ENCODE measurements around the gene ARVCF.

Gene ARVCF

DNA sequence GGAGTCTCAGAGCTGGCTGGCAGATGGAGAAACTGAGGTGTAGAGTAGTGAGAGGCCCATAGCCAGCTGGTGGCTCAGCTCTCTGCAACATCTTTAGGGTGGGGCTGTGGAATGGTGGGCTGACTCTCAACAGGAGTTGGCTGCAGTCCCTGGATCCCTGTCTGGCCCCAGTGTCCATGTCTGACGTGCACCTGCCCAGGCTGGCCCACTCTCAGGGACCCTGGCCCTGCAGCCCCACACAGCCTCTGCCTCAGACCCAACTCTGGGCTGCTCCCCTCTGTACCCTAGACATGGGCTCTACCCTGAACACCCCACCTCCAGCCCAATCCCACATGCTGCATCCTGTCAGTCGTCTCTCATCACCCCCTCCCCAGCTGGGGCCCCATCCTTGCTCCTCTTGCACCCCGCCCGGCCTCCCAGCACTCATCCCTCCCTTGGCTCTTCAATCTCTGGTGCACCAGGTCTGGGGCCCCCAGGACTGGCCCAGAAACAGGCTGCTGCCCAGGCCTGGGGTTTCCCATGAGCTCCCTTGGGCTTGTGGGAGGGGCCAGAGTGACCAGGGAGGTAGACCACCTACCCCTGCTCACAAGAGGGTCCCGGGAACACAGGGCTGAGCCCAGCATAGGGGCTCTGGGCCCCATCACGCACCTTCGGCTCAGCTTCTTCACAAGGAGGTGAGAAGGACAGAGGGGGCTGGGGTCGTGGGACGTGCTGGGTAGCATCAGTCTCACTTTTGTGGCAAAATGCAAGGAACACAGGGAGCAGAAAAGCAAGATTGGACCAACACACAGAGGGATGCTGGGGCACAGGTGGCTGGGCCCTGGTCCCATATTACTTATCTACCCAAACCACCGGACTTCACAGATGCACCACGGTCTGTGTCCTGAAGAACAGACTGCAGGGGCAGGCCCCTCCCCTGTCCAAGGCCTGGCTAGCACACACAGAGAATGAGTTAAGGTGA lies 31.5 kb downstream of the ARVCF start:
- no peak for DNase-seq

DNA sequence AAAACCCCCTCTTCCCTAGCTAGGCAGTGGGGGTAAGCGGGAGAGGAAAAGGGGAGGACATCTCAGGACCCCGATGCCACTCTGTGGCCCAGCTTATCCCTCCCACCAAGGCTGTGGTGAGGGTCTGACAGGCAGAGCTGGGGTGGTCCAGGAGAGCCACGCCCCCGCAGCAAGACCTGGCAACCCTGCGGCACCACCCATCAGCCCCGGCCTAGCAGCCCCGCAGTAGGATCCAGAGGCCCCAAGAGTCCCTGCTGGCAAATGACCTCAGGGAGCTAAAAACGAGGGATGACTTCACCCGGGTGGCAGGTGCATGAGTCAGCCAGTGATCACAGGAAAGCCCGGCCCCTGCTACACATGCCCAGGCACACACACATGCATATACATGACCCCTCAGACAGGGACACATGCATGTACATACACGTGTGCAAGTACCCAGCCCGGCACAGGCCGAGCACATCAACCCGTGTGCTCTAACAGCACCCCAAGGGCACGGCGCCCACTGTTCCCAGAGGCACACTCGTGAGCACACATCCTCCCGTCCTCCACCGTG lies 32.3 kb downstream of the ARVCF start:
- DNase-seq, result no peak

DNA sequence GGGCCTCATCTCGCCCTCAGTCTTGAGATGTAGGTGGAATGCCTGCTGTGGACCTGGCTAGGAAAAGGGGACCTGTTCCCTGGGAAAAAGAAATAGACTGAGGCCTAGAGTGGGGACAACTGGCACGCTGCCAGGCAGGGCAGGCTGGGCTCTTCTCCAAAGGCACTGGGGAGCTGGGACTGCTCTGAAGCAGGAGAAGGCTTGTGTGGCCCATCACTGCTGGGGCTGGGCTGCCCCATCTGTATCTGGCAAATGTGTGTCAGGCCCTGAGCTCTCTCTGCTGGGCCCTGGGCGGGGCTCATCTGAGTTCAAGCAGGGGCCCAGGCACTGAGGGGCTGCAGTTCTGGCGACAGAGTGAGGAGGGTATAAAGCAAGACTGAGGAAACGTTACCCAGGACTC lies 32.9 kb downstream of the ARVCF start:
- no peak for DNase-seq

DNA sequence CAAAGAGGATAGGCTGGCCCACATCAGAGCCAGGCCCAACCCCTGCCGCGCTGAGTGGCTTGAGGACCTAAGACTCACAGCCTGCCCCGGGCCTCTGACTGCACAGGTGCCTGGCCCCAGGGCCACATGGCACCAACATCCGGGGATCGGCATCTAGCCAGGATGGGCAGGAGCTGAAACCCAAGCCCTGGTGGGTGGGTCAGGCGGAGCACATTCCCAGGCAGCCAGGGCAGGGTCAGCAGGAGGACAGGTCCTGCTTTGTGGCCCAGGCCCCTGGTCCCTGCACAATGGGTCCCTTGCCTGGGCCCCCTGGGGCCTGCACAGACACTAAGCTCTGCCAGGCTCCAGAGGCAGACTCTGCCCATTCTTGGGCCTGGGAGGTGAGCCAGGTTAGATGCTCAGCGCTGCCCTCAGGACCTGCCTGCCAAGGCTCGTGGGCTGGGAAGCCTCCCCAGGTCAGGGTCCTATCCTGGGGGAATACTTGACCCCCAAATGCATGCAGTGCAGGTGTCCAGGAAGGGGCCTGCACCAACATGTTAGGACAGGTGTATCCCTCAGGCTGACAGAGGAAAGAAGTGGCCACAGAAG lies 33.5 kb downstream of the ARVCF start:
- no peak for DNase-seq

DNA sequence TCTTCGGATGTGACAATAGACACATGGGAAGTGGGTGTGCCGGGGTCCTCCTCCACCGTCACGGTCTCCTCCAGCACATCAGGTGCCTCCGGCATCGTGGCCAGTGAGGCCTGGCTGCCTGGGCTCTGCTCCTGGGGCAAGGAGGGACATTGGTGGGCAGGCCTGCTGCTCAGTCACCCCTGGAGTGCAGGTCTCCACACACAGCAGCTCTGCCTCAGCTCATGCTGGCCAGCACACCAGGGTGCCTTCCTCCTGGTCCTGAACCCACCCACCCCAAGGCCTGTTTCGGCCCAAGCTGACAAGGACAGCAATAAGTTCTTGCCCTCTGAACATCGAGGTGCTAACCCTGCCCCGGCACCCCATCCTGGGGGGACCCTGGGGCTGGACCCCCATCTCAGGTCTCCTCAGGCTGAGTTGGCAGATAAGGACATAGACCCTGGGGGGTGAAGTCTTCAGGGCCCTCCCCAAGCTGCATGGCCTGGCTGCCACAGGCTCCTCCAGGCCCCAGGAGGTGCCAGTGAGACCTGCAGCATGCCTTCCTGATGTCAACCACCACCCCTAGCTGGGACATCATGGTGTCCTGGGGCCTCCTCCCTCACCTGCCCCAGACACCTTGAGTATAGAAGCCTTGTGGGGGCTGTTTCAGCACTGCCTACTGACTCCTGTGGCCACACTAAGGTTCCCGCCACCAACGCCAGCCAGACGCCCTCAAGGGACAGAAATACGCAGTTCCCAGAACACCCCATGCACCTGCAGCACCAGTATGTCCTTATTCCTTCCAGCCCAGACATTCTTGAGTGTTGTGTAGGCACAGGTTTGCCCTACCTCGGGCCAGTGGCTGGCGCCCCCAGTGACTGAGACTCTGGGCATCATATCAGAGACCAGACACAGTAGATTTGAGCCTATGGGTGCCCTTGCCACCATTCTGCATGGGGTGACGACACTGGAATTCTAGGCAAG lies 34.4 kb downstream of the ARVCF start:
- no peak for DNase-seq

DNA sequence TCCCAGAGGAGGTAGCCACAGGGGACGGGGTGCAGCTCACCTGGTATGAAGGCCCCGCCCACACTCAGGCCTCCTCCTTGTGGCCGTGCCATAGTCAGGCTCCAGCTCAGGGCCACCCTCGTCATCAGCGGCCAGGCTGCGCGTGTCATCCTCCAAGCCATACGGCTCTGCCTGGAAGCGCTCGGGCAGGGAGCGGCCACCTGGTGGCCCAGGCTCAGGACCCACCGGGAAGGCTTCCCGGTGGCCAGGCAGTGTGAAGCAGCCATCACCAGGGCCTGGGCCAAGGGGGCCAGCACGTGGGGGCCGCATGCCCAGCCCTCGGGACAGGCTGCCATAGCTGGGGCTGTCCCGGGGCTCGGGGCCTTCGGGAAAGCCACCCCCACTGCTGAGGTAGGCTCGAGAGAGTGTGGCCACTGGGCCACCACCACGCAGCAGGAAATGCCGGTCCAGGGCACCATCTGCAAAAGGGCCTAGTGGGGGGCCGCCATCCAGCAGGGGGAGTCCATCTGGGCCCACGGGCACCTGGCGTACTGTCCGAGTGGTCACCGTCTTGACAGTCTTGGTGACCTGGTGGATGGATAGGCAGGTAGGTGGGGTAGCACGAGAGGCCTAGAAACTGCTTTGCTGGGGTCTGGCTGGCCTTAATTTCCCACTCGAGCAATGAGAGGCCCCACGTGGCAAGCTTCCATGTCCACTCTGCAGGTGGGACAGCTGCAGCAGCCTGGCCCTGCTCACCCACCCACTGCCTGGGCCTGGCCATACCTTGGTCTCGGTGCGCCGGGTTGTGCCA lies 35.3 kb downstream of the ARVCF start:
- no peak for DNase-seq

DNA sequence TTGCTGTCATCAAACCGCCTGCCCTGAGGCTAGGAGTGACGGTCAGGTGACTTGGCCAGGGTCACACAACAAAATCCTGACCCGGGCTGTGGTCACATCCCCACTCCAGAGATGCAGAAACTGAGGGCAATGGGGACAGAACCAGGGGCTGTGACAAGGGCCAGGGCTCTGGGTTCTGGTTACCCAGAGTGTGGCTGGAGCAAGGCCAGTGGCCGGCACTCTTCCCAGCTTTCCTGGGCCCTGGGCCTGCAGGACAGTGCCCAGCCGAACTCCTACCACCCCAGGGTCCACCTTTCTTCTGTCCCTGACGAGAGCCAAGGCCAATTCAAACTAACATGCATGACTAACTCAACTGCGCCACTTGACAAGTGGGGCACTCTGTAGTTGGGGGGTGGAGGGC lies 35.9 kb downstream of the ARVCF start:
- DNase-seq, result no peak

DNA sequence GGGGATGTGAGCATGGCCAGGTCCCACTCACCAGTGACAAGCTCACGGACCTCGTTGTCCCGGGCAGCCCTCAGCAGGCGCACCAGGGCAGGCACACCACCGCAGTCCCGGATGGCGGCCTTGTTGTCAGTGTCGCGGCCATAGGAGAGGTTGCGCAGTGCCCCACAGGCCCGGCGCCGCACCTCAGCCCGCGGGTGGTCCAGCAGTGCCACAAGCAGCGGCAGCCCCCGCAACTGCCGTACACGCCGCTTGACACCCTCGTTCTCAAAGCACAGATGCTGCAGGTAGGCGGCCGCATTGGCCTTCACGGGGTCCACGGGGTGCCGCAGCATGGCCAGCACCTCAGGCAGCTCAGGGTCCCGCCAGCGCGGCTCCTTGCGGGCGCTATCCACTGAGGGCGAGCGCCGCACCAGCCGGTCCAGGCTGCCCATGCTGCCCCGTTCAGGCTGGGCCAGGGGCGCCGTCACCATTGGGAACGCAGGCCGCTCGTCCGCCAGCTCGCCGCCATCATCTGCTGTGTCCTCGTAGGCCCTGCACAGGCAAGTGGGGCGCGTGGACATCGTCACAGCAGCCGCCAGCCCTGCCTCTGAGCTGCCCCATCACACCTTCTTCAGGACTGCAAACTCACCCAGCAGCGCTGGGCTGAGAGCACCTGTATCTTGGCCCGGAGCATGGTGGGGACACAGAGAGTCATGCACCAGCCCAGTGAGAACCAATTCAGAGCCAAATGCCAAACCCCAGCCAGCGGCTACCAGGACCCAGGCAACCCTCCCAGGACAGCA lies 36.7 kb downstream of the ARVCF start:
- no peak for DNase-seq

DNA sequence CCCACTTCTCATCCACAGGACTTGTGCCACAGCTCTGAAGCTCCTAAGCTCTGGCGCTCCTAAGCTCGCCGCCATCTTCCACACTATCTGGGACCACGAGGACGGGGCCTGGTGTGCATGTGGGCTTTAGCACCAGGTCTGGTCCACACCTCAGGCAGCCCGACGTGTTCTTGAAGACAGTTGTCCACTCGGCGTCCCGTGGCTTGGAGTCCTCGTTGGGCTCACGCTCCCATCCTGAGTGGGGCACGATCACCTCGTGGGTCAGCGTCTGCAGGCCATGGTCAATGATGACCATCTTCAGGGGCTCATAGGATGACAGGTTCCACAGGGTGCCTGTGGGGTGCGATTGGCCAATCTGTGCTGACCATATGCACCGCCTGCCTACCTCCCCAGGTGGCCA lies 37.9 kb downstream of the ARVCF start:
- no peak for DNase-seq

DNA sequence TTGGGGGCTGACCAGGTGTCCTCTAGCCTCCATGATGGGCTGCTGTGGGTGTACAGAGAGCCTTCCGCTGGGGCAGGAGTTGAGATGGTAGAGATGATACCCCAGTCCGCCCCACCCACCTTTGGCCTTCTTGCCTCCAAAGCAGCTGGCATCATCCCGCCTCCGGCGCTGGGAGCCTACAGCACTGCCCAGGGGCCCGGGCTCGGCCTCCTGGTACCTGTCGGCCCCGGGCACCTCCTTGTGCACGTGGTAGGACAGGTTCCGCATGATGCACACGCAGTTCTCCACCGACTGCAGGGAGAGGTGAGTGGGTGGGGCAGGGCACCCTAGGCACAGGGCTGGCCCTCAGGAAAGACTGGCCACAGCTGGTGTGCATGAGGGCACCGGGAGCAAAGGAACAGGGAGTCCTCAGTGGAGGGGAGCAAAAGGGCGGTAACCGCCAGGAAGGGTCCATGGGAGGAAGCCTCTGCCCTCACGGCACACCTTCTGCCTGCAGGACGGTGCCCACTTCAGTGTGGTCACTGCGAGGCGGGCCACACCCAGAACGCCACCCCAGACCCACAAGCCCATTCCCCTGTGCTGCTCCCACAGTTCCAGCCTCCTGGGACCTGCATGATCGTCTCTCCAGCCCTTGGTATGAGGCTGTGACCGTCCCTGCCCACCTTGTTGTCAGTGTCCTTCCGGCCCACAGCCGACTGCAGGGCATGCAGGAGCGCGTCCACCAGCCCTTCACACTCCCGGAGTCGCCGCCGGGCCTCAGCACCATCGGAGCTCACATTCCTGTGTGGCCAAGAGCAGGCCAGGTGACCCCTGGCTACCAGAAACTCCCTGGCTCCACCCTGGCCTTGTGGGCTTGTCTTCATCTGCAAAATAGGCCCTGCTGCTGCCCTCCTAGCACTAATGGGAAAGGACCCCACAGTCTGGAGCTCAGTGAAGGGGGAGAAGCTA lies 39.1 kb downstream of the ARVCF start:
- DNase-seq, result no peak

DNA sequence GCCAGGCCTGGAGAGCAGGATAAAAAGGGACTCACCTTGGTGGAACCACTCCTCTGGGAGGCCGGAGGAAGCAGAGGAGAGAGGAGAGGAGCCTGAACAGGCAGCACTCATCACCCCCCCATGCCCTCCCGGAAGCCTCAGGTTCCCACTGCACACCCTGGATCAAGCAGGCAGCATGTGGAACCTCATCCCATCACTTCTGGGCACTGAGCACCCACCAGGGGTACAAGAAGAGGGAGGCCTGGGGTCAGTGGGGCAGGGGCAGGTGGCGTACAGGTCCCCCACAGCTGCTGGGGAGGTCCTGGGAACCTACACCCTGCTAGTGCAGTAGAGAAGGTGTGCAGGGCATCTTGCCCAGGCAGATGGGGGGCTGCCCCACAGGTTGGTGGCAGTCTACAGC lies 40.0 kb downstream of the ARVCF start:
- no peak for DNase-seq

DNA sequence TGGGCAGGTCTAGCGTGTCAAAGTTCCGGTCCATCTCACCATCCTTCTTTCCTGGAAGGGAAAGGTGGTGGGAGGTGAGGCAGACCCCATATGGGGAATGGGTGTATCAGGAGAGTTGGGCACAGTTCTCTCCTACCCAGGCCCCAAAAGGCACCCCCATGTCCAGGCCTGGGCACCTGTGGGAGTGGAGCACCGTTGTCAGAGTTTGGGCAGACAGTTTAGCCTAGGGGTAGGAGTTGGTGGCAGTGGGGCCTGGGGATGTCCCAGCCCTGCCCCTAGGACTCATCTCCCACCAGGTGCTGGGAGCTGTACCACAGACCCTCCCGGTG lies 41.0 kb downstream of the ARVCF start:
- DNase-seq, result no peak

DNA sequence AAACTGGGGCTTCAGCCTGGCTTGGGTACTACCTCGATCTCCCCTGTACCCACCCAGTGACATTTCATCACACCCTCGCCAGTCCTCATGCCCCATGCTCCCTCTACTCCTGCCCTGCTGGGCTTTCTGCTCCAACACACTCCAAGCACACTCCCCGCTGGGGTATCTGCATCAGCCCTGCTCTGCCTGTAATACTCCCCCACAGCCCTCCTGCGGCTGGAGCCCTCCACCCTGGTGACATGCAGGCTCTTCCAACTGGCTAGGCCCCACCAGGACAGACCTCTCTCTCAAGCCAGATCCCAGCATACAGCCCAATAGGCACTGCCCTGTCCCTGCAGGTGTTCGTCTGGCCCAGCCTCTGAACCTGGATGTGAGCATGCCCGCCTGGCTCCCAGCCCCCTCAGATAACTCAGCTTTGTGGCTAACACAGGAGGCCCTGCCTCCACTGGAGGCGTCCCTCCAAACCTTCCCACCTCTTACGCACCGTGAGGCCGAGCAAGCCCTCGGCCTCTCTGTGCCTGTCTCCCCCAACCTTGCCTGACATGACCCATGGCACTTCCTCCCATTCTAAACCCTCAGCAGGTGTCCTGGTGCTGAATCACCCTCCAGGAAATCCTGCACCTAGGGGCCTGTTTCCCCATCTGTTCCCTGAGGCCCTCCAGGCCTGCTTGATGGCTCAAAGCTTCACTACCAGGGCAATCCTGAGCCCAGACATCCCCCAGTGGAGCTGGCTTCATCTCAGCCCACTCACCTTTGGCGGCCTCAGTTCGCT lies 41.5 kb downstream of the ARVCF start:
- DNase-seq, result no peak

DNA sequence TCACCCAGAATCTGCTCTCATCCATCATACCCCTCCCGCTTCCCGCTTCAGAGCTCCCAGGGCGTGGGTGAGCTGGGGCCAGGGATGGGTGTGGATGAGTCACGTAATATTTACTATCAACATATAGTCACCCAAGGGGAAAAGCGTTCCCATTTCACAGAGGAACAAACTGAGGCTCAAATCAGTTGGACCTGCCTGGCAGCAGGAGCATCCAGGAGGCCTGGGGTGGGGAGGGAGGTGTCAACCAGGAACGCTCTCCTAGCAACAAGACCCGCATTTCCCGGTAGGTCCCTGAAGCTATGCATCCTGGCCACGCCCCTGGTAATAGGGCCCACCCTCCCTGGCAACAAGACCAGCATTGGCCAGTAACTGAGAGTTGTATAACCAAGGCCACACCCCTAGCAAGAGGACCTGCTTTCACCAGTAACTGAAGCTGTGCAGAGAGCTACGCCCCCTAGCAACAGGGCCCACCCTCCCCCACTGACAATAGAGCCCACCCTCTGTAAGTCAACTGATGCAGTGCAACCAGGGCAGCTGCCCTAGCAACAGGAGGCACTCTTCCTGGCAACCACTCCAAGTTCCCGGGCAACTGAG lies 42.3 kb downstream of the ARVCF start:
- no peak for DNase-seq

DNA sequence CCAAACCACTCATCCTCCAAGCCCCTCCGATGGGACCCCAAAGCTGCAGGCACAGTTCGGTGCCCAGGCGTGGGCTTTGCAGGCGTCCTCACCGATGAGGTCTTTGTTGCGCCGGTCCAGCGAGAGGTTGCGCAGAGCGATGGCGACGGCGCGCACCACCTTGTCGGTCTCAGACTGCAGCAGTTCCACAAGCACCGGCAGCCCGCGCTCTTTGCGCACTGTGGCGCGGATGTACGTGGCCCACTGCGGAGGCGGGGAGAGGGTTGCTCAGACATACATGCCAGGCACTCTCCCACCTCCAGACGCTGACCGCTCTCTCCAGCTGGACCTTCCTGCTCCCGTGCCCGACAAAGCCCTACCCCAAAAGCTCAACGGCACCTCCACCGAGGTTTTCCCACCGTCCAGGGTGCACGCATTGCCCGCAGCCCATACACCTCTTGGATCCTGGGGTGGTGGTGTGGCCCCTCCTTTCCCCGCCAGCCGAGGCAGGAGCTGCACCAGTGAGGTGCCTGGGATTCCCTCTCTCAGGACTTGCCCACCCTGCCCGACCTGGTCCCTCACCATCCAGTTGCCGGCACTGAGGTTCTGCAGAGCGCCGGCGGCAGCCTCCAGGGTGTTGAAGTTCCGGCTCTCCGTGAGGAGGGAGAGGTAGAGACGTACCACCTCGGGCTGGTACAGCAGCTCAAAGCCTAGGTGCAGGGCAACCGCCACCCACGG lies 42.9 kb downstream of the ARVCF start:
- no peak for DNase-seq

DNA sequence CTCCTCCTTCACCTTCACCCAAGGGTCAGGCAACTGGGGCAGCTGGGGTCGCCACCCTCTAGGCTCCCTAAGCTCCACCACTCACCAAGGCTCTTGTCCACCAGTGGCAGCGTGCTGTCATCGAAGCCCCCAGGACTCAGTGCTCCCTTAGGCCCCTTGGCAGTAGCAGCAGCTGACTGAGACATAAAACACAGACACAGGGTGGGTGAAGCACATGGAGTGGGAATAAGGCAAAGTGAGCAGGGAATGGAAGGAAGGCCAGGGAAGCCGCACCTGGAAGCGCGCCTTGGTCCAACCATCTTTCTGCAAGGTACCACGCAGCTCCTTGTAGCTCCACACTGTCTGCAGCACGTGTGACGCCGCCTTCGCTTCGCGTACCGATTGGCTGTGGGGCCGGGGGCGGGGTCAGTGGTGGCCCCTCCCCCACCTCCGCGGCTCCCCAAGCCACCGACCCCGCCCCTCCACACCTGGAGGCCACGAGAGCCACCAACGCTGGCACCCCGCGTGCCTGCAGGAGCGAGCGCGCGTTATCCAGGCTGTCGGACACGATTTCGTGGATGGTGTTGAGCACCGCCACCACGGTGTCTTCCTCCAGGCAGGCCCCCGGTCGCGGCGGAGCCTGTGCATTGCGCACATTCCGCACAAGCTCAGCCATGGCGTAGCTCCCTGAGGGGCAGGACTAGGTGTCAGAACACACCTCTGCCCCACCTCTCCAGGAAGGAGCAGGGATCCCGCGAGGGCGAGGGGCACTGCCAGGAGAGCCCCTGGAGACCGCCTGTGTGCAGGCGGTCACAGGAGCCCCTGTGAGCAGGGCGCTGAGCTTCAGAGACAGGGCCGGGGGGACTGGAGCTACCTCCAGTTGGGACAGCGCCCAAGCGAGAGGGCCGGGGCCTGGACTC lies 43.7 kb downstream of the ARVCF start:
- no peak for DNase-seq

DNA sequence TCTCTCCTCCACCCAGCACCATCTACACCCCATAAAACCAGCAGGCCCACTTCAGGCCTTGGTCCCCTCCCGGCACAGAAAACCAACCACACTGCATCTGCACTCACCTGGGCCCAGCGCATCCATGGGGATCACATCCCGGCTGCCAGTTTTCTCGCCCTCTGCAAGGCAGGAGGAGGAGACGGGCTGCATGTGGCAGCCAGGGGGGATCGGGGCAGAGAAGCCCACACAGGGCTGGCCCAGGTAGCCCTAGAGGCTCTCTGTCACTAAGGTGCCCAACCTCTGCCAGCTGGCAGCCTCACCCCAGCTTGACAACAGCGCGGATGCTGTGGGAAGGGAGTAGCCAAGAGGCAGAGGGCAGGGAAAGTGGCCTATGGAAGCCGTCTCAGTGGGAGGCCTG lies 44.4 kb downstream of the ARVCF start:
- DNase-seq, result no peak
